ENCODE measurements around the gene ERCC4.

GRCh38 chr16:13912891-13913290 lies 7.1 kb upstream of the ERCC4 start:
- TF ChIP-seq EZH2 (IDR thresholded peaks at IDR 0.05; ENCODE audit: low read length, missing control alignments) (no peak), CTCF (conservative IDR thresholded peaks at IDR 0.05 in 1 of 2, IDR thresholded peaks at IDR 0.05 in 1 of 2; ENCODE audit: low read depth in 1 of 2, low read length in 2 of 2) (no peak)
